Superior temporal gyrus (tissue), 1 donor: ENCODE results near the gene TMEM59L.
"Not testable (repeated sequence)": the region's sequence is repeated elsewhere in the genome, so short reads cannot be mapped to it uniquely, and the experiment has no call there.

Source experiments
- DNase-seq: peaks from one replicate; pipeline ENCODE4 v3.0.0-alpha.2; 2016; ENCODE audit errors: extremely low spot score

Gene TMEM59L

DNA sequence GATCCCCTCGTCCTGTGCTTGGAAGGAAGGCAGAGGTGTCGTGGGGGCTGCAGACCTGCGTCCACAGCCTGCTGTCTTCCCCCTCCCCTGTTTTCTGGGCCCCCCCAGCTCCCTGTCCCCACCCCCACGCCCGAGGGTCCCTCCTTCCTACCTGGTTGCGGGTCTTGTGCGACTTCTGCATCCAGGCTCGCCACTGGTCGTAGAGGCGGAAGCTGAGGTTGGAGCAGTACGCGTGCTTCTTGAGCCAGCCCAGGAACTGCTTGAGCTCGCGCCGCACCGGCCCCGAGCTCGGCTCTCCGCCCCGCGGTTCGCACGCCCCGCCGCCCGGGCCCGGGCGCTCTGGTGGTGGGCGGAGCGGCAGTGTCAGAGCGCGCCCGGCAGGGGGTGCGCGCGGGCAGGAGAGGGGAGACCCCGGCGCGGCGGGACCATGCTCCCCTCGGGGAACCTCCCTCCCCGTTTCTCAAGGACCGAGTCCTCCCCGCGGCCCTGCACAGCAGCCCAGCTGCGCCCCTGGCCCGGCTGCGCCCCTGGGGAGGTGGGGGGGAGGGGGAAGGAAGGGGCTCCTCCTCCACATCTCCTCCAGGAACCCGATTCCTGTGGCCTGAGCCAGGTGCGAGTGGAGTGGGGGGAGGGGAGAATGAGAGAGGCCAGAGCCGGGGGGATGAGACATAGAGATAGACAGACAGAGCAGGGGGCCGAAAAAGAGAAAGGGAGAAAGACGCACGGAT is 18.4 kb upstream of the TMEM59L start:
- DNase-seq, result no peak

DNA sequence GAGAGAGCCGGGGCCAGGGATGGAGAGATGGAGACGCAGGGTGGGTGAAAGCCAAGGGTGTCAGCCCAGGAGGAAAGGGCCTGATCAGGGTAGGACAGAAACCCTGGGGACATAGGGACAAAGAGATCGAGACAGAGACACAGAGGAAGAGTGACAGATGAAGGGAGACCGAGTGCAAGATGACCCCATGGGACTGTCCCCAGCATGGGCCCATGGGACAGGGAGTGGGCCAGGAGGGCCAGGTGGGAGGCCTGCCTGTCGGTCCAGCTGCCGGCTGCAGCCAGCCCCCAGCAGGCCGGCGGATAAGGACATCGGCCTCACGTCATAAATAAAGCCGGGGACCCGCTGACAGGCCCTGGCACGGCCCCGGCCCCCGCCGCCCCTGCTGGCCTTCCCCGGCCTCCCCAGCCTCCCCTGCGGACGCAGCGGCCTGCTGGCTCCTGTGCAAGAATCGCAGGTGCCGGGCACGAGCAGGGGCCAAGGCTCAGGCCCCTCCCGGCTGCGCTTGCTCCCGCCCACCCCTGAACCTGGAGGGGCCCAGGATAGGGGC is 17.8 kb upstream of the TMEM59L start:
- DNase-seq, result no peak

DNA sequence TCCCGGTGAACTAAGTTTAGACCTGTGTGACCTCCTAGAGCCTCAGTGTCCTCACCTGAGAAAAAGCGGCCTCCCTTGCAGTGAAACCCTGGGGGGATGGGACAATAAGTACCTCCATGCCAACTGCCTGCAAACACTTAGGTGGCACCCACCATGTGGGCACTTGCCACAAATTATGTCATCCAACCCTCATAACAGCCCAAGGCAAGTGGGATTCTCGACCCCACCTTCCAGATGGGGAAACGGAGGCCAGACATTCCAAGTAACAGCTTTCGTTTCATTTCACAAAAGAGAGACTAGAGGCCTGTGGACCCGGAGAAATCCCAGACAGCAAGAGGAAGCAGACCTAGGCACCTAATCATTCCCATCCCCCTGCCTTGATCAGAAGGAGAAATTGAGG is 17.2 kb upstream of the TMEM59L start:
- no peak for DNase-seq

DNA sequence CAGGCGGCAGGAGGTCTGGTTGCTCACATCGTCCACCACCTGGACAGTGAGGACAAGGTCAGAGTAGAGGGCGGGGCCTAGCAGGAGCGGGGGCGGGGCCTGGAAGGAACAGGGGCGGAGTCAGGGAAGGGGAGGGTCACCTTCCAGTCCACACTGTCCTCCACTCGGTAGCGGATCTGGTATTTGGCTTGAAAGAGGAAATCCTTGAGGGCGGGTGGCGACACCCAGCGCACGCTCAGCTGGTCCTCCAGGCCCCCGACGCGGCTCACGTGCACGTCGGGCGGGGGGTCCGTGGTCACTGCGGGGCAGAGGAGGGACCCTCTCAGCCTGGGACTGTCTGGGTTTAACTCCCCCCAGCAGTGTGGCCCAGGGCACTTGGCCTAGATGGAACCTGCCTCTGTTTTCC is 15.9 kb upstream of the TMEM59L start:
- no peak for DNase-seq

DNA sequence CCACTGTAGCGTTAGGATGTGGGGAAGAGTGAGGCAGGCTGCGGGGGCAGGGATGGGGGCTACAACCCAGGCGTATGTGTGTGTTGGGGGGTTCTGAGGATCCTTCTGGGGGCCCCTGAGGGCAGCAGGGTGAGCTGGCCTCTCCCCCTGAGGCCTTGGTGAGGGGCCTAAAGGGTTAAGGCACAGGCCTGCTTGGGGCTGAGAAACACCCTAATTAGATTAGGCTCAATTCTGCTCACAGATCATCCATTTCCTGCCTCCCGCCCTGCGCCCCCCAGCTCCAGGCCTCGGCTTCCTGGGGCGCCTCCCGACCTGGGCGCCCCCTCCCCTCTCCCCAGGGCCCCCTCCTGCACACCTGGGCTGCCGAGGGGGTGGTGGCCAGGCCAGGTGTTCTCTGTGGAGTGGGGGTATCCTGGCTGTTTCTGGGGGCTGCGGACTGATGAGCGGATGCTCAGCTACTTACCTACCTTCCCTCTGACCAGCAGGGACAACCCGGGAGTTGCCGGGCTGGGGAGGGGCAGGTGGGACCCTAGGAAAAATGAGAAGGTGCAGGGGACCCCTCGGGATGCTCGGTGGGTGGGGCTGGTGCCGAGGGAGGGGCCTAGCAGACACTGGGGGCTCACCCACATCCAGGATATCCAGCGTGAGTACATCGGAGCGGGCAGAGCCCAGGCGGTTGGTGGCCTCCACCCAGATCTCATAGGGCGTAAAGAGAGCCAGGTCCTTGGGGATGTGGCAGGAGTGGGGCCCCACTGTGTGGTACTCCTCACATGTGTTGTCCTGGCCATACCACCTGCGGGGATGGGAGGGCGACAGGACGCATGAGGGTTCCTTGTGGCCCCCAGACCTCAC is 14.6 kb upstream of the TMEM59L start:
- DNase-seq, result no peak

DNA sequence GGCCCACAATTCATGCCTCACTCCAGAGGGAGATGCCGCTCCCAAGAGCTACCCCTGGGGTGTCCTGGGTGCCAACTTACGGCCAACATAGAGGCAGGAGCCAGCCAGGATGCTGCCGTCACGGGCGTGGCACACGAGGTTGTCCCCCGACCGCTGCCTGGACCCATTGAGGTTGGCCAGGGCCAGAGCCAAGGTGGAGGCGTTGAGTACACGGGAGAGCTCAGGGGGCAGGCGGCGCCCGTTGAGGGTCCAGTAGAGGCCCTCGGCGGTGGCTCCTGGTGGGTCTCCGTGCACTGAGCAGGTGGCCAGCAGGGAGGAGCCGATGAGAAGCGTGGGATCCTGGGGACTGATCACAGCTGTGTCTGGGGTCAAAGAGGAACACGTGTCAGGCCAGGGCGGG is 13.2 kb upstream of the TMEM59L start:
- no peak for DNase-seq

DNA sequence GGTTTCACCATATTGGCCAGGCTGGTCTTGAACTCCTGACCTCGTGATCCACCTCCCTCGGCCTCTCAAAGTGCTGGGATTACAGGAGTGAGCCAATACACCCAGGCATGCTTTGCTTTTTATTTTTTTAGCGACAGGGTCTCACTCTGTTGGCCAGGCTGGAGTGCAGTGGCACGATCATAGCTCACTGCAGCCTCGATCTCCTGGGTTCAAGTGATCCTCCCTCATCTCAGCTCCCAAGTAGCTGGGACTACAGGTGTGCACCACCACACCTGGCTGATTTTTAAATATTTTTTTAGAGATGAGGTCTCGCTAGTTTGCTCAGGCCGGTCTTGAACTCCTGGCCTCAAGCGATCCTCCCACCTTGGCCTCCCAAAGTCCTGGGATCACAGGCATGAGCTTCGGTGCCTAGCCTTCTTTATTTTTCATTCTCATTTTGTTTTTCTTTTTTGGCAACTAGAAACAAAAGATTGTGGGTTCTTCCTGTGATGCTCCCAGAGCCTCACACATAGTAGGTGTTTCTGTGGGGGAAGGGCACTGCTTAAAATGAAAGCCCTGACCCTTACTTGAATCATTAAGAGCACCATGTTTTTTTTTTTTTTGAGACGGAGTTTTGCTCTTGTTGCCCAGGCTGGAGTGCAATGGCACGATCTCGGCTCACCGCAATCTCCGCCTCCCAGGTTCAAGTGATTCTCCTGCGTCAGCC is 11.8 kb upstream of the TMEM59L start:
- DNase-seq, result not testable (repeated sequence)

DNA sequence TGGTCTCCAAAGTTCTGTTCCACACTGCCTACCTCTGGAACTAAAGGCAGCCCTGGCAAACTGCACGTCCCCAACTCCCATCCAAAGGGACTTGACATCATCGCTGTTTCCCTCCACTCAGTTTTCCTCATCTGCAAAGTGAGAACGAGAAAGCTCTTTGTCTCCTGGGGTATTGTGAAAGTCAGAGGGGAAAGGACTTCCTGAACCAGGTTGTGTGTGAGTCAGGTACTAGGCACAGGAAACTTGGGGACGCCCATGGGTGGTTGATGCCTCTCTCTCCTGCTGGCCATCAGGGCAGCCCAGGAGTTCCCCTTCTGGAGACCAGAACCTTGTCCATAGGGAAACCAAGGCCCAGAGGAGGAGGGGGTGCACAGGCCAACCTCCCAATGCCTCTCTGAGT is 10.8 kb upstream of the TMEM59L start:
- no peak for DNase-seq

DNA sequence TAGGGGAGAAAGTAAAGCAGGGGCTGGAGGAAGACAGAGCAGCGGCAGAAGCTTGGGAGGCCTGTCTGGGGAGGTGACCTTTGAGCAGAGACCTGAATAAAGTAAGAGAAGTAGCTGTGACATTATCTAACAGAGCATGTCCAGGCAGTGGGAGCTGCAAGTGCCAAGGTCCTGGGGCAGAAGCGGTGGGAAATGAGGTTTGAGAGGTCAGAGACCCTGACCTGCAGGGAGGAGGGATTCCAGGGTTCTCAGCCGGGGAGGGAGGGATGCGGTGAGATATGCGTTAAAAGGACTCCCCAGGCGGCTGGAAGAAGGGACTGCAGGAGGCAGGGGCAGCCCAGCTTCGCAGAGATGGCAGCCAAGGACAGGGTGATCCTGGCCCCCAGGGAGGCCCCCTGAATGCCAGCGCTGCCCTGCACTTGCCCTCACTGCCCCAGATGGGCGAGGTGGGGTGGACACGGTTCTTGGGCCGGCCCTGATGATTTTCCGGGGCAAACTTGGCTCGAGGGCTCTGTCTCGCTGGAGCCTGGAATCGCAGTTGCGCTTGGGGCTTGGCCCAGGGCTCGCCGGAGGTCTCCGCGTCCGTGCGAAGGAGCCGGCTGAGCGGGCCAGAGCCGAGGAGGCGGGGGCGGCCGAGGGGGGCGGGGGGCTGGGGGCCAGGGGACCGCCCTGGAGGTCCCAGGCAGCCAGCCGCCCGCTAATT is 9.3 kb upstream of the TMEM59L start:
- no peak for DNase-seq

DNA sequence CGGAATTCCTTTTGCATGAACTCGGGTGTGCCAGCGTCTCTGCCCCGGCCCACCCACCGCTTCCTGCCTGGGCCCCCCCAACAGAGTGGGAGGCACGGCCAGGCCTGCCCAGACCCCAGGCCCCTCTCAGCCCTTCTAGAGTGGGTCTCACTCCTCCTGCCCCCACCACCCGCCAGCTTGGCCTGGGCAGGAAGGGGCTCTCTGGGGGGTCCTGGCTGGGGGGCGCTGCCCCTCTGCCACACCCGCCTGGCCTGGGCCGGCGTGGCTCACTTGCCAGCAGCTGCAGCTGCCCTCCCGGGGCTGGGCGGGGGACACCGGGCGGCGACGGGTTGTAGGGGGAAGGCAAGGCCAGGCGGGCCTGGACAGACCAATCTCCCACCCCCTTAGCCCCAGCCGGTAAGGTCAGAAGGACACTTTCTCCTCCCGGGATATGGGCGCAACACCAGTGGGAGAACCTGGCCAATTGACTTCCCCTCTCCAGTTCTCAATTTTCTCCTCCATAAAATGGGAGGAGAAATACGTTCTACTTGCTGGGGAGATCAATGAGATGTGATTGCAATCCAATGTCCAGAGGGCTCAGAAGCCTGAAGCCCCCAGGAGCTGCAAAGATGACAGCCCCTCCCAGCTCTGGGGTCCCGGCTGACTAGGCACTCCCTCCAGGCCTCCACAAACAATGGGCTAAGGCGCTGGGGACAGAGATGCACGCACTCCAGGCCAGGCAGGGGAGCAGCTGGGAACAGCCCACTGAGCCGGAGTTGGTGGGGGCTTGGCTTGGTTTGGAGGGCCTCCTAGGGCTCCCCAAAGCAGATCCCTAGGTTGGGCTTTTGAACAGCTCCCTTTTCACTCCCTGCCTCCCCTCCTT is 8.5 kb upstream of the TMEM59L start:
- DNase-seq, result no peak

DNA sequence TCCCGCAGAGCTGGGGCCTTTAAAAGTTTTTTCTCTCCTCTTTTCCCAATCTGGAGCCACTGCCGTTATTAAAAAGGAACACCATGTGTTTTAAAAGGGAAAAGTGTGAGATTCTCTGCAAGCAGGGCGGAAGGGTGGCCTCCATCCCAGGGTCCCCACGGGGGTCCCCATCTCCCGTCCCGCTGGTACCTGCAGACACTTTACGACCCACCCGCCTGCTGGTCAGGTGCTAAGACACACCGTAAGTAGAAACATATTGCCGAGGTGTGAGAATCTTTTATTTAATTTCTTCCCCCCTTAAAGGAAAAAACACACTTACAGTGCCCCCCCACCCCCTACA is 7.9 kb upstream of the TMEM59L start:
- DNase-seq, result no peak

DNA sequence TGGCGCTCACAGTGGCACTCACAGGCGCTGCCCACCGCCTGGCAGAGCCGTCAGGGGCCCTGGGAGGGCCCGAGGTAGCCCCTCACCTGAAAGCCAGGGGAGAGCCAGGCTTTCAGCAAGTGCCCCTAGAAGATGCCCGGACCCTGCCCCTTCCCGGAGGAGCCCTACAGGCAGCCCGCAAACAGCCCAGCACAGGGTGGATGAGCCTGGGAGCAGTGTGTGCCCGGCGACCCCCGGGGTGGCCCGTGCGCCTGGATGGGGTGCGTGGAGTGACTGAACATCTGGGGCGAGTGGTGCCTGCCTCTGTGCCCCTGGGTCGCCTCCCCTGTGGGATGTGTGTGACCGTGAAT is 7.5 kb upstream of the TMEM59L start:
- DNase-seq, result no peak

DNA sequence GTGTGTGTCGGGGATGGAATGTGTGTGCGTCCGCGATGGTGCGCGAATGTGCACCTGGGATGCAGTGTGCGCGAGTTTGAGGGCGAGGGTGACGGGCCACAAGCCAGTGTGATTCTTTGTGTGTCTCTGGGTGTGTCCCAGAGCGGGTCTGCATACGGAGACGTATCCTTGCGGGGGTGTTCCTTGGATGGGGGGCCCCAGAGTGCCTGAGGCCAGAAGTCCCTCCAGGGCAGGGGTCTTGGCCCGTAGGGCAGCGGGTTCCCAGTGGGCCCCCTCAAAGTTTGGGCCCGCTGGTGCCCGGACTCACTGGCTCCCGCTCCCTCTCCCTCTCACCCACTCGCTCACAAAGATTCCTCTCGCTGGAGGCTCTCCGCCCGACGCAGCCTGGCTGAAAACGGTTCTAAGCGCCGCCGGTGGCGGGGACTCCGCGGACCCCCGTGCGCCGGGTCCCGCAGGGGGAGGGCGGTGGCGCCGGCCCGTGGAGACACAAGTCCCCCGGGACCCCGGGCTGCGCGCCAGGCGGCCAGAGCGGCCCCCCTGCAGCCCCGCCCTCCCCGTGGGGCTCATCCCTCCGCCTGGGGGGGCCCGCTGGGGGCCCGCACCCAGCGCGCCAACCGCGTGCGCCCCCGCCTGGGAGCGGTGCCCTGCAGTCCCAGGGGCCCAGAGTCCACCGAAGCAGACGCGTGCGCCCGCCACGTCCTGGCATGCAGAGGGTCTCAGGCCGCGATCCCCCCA is 7.0 kb upstream of the TMEM59L start:
- DNase-seq, result no peak

DNA sequence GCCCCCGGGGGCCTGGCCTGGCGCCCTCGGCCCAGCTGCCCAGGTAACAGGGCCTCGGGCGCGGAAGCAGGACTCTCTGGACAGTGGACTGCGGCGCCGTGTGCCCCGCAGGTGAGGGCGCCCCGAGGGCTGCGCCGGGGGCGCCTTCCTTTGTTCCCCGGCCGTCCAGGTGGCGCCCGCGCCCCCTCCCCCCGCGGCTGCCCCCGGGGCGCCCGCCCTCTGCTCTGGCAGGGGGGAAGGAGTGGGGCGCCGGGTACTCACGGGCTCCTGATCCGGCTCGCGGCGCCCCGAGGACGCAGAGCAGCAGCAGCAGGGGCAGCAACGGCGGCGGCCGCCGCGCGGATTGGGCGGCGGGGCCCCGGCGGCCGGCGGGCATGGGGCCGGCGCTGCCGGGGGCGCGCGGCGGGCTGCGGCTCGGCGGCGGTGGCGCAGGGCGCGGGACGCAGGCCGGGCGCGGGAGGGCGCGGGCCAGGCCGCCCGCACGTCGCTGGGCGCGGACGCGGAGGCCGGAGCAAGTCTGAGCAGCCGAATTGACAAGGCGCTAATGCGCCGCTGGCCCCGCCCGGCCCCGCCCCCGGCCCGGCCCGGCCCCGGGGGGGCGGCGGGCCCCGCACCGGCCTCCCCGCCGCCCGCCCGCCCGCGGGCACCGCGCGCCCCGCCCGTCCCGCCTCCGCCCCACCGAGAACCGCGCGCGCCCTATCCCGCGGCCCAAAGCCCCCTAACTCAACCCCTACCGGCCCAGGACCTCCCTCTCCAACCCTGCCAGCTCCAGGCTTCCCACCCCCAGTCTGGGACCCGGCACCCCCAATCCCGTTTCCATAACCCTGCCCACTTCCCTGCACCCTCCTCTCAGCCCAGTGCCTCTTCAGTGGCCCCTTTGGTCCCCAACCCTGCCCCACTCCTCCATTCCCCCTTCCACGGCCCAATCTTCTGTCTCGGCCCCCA is 6.1 kb upstream of the TMEM59L start, which contains the start of gene CRLF1:
CRLF1 (minus strand) TSS at position 519 of the 945 bp plus-strand sequence; CDS start at position 376, 143 bp downstream.
- no peak for DNase-seq

DNA sequence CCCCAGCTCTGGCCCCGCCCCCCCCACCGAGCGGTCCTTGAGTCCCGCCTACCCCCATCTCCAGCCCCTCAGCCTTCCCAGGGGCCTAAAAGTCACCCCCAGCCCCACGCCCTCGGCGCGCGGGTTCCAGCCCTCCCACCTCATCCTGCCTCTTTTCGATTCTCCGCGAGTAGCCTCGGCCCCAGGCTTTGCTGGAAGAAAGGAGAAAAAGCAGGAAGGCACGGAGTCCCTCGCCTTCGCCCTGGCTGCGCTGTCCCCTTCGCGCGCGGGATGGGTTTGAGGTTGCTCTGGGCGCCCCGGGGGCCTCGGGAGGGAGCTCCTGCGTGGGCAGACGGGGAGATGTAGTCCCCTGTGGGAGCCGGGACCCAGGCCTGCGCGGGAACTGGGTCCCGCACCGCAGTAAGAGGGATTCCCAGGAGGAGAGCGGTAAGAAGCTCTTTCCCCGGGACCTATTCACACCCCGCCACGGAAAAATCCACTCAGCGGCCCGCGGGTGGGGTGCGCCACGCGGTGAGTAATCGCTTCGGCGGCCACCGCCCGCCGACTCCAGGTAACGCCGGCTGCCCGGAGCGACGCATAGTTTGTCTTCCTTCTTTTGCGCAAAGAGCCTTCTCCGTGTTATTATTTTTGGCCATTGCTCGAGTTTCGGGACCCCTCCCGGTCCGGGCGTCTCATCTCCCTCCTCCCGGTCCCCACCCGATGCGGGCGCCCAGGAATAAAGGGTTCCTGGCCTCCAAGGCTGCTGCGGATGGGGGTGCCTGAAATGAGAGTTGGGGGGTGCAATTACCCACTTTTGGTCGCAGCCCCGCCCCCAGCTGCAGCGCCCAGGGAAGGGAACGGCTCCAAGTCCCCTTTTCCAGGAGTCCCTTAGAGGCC is 5.2 kb upstream of the TMEM59L start:
- no peak for DNase-seq

DNA sequence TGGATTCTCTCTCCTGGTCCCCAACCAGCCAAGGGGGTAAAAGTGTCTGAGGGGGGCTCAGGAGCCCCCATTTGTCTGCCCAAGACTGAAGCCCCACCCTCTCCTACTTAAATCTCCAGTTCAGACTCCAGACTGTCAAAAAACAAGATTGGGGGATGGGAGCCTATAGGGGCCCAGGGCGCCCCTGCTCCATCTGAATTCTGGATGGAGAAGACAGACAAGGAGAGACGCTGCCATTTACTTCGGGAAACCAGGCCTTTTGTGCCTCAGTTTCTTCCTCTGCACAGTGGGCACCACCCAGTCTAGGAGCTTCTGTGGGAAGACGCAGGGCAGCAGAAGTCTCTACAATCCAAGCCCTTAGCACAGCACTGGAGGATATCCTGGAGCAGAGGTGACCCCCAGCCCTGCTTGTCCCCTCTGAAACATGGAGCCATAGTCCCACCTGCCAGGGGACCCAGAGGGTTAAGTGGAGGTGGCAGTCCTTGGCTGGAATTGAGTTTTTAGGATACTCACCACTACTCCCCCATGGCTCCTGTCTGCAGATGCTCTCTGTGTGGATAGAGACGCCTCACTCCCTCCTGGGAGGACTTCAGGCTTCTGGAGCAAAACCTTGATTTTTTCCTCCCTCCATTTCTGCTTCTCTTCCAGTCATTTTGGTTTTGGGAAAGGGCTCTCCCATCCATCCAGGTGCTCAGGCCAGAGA is 4.4 kb upstream of the TMEM59L start:
- no peak for DNase-seq
